Gastroesophageal sphincter (tissue), 3 donors: Measurements from ENCODE around the gene CALCA.

Source experiments
- CTCF ChIP-seq, 4 experiments: fragments of 200-600 bp in 2 of 4; fragments of 450-650 bp in 2 of 4; sonication (generic) in 1 of 4; IDR thresholded peaks; one replicate each; pipeline ENCODE4 v1.5.1; 2017 to 2019; ENCODE audit warnings: antibody characterized with exemption in 4 of 4, mild to moderate bottlenecking in 2 of 4, moderate library complexity in 2 of 4
- POLR2A ChIP-seq, 2 donors: fragments of 450-650 bp; IDR thresholded peaks; one replicate each; pipeline ENCODE4 v1.6.1; 2017; ENCODE audit warnings: antibody characterized with exemption in 2 of 2, mild to moderate bottlenecking in 2 of 2, moderate library complexity in 1 of 2

GRCh38 chr11:14975252-14975587 lies 3.1 kb upstream of the CALCA start:
- no peak for TF ChIP-seq CTCF (IDR thresholded peaks at IDR 0.05)
- TF ChIP-seq POLR2A (IDR thresholded peaks at IDR 0.05) = no peak
